Spleen (tissue), 7 donors: ENCODE results near the gene SI.

Source experiments
- CTCF ChIP-seq, 11 experiments: fragments of 200-600 bp in 7 of 11; fragments of 450-650 bp in 4 of 11; sonication (generic) in 4 of 11; IDR thresholded peaks in 8 of 11; conservative IDR thresholded peaks in 3 of 11; 1 replicate in 7 of 11; 2 replicates in 4 of 11; pipeline versions ENCODE4 v1.4.0 to v1.8.0; 2016 to 2021; ENCODE audit warnings: antibody characterized with exemption in 11 of 11, inconsistent platforms in 4 of 11, mild to moderate bottlenecking in 1 of 11
- POLR2A ChIP-seq, 3 donors: fragments of 450-650 bp; IDR thresholded peaks; one replicate each; pipeline ENCODE4 v1.5.1; 2017; ENCODE audit warnings: antibody characterized with exemption in 3 of 3, mild to moderate bottlenecking in 1 of 3
- donor health status: DM: no; HTN: no; CAD: no; lungs with moderate emphysema.
- donor health status: DM: no; HTN: no; CAD: no.
- donor health status: DM: no; HTN: no; CAD: no.

- no peak for TF ChIP-seq POLR2A (IDR thresholded peaks at IDR 0.05)
- TF ChIP-seq CTCF (IDR thresholded peaks at IDR 0.05 in 8 of 11, conservative IDR thresholded peaks at IDR 0.05 in 3 of 11) = no peak
Observed at GRCh38 chr3:165070682-165071081, 7.6 kb downstream of the SI start.
